NT2/D1 (cell line): ENCODE data around the gene MEOX2.

Experiments used
- SUZ12 ChIP-seq: IDR thresholded peaks from 2 replicates; pipeline ENCODE4 v1.6.1; 2011; ENCODE audit not compliant: insufficient read length, insufficient read depth; ENCODE audit errors: extremely low read depth
- YY1 ChIP-seq: IDR thresholded peaks from 2 replicates; pipeline ENCODE4 v1.6.1; 2011; ENCODE audit not compliant: insufficient read length, insufficient read depth
- ZNF274 ChIP-seq: IDR thresholded peaks from 2 replicates; pipeline ENCODE4 v1.6.1; 2011; ENCODE audit warnings: mild to moderate bottlenecking, low read depth, low read length

- TF ChIP-seq ZNF274, result no peak
- no peak for TF ChIP-seq YY1
- TF ChIP-seq SUZ12, result no peak
Observed at GRCh38 chr7:15647309-15647708, 39.2 kb downstream of the MEOX2 start.
